Memory B cell (primary cell): ENCODE results near the gene CLDN6.

Source experiments
- ATAC-seq: fragments of 150-1000 bp; cut with Tn5 transposase; 2 replicates; pipeline ENCODE4 v1.10.0; 2021; ENCODE audit warnings: low read depth, mild to moderate bottlenecking, moderate library complexity
- DNase-seq, 2 donors: peaks; one replicate each; pipeline ENCODE4 v3.0.0; 2022; ENCODE audit warnings: low spot score in 2 of 2
- H3K27ac Mint-ChIP-seq: one replicate; pipeline ENCODE4 v1.8.0; 2022; ENCODE audit warnings: mild to moderate bottlenecking, moderate library complexity, mixed read lengths
- H3K27me3 Mint-ChIP-seq: one replicate; pipeline ENCODE4 v1.8.0; 2022; ENCODE audit warnings: mixed read lengths
- H3K36me3 Mint-ChIP-seq: one replicate; pipeline ENCODE4 v1.8.0; 2022; ENCODE audit warnings: mild to moderate bottlenecking, mixed read lengths
- H3K4me1 Mint-ChIP-seq: one replicate; pipeline ENCODE4 v1.8.0; 2022; ENCODE audit warnings: mixed read lengths
- H3K4me3 Mint-ChIP-seq: one replicate; pipeline ENCODE4 v1.8.0; 2022; ENCODE audit warnings: mild to moderate bottlenecking, moderate library complexity, mixed read lengths
- H3K9me3 Mint-ChIP-seq: one replicate; pipeline ENCODE4 v1.8.0; 2022; ENCODE audit warnings: mixed read lengths

Gene CLDN6

DNA sequence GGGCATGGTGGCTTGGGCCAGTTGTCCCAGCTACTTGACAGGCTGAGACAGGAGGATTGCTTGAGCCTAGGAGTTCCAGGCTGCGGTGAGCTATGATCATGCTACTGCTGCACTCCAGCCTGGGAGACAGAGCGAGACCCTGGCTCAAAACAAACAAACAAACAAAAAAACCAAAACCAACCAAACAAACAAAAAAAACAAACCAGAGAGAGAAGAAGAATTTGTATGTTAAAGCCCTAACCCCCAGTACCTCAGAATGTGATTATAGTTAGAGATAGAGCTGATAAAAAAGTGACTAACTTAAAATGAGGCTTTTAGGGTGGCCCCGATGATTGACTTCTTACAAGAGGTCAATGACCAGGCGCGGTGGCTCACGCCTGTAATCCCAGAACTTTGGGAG lies 26.7 kb upstream of the CLDN6 start:
- ATAC-seq (no peak), DNase-seq (no peak)
- H3K4me3 Mint-ChIP-seq: peak overlapping the region; percentile 84
- peaks cover 3% of the 10 kb centered on the region for H3K4me1 Mint-ChIP-seq
- no peaks in the 10 kb centered on the region for H3K9me3 Mint-ChIP-seq
- no peaks in the 10 kb centered on the region for H3K36me3 Mint-ChIP-seq
- no peak overlapping the region for H3K27ac Mint-ChIP-seq
- H3K27me3 Mint-ChIP-seq: peaks cover 23% of the 10 kb centered on the region

DNA sequence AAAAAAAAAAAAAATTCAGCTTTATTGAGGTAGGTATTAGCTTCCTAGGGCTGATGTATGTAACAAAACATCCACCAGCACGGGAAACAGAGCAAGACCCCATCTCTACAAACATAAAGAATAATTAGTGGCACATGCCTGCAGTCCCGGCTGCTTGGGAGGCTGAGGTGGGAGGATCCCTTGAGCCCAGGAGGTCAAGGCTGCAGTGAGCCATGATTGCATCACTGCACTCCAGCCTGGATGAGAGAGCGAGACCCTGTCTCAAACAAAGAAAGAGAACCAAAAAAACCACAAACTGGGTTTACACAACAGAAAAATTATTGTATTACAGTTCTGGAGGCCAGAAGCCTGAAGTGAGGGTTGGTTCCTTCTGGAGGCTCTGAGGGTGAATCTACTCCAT lies 24.4 kb upstream of the CLDN6 start:
- ATAC-seq (no peak), DNase-seq (no peak)
- Mint-ChIP-seq H3K9me3 (no peaks in the 10 kb centered on the region), H3K4me3 (no peak overlapping the region), H3K4me1 (peaks cover 3% of the 10 kb centered on the region), H3K27me3 (peaks cover 25% of the 10 kb centered on the region), H3K36me3 (no peaks in the 10 kb centered on the region), H3K27ac (no peak overlapping the region)

DNA sequence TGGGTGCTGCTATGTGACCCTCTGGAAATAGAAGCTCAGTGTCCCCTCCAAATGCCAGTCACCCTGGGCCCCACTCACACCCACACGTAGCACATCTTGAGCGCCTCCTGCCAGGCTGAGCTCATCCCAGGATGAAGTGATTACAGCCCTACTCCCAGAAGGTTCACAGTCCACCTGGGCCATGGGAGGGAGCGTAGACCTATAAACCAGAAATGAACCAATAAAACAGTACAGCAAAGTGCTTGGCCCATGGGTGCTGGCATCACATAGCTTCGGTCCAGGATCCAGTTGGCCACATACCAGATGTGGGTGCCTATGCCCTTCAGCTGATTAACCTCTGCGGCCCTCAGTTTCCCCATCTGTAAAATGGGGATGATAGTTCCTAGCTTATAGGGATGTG lies 20.9 kb upstream of the CLDN6 start:
- DNase-seq (no peak), ATAC-seq (no peak)
- Mint-ChIP-seq H3K4me3 (no peak overlapping the region), H3K27me3 (peaks cover 31% of the 10 kb centered on the region), H3K4me1 (peaks cover 7% of the 10 kb centered on the region), H3K27ac (no peak overlapping the region), H3K9me3 (no peaks in the 10 kb centered on the region), H3K36me3 (peaks cover 2% of the 10 kb centered on the region)

DNA sequence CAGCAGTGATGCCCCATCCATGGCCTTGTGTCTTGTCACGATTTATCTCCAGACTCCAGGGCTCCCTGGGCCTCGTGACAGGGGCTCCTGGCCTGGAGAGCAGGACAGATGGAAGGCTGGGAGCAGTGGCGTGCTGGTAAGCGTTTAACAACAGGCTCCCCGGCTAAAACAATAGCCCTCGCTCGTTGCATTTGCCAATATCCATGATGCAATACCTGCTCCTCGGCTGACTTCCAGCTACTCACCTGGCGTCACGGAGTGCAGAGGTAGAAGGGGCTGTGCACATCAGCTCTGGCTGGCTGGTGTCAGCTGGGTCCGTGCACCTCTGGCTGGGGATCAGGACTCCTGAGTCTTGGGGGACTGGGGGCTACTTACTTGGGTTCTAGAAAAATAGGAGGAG lies 20.3 kb upstream of the CLDN6 start:
- ATAC-seq (no peak), DNase-seq (no peak)
- H3K4me1 Mint-ChIP-seq: peaks cover 7% of the 10 kb centered on the region
- peaks cover 33% of the 10 kb centered on the region for H3K27me3 Mint-ChIP-seq
- no peak overlapping the region for H3K4me3 Mint-ChIP-seq
- H3K27ac Mint-ChIP-seq: no peak overlapping the region
- peaks cover 2% of the 10 kb centered on the region for H3K36me3 Mint-ChIP-seq
- no peaks in the 10 kb centered on the region for H3K9me3 Mint-ChIP-seq

DNA sequence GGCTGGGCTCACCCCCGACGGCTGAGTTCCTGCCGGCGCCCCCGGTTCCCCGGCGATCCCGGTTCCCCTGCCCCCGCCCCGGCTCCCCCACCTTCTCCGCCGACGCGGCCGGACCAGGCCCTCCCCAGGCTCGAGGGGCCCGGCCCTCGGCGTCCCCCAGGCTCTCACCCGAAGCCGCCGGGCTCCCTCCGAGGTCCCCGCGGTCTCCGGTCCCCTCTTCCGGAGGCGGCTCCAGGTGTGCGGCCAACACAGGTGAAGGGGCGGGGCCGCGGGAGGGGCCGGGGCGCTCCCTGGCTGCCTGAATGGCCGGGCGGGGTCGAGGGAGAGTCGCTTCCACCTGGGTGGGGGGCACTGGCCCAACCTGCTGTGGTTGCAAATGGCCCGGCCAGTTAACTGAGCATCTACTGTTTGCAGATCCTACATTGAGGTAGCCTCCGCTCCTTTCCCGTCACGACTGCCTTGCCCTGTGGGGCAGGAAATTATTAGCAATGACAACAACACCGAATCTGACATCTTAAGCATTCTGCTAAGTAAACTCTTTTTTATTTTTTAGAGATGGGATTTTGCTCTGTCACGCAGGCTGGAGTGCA lies 18.8 kb upstream of the CLDN6 start, which contains the start of gene BICDL2:
BICDL2 (minus strand) TSS at position 219 of the 590 bp plus-strand sequence. CDS start 1,448 bp downstream, outside the sequence.
- no peak for ATAC-seq
- Mint-ChIP-seq H3K27ac (peak within 1 kb of the TSS; percentile 15), H3K4me3 (peak within 1 kb of the TSS; percentile 60), H3K9me3 (no peaks in the 10 kb centered on the region), H3K36me3 (peaks cover 2% of the 10 kb centered on the region), H3K4me1 (peaks cover 7% of the 10 kb centered on the region), H3K27me3 (peaks cover 42% of the 10 kb centered on the region)
- no peak for DNase-seq

DNA sequence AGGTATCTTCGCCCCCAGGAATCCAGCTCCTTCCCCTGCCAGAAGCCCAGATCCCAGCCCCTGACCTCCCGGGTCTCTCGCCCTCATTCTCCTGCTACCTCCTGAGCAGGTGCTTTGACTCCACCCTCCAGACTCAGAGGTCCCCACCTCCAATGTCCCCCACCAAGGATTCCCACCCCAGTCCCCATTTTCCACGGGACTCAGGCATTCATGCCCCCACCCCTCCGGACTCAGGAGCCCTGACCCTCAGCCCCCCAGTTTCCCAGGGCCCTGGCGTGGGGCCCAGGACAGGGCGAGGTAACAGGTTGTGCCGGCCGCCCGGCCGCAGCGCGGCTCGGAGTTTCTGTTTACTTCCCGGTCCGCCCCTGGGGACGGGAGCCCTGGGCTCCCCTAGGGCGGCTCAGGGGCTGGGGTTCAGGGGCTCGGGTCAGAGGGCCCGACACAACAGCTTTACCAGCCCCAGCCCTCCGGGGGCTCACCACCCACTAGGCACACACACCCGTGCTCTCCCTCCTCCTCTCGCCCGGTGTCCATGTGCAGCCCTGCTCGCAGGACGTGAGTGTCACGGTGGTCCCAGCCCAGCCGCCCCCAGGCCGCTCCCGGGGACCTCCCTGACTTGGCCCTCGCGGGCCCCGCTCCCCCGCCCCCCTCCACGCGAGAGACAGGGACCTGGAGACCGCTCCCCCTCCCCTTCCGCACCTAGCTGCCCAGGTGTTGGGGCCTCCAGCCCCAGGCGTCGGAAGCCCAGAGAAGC lies 18.2 kb upstream of the CLDN6 start:
- peaks cover 7% of the 10 kb centered on the region for H3K4me1 Mint-ChIP-seq
- peaks cover 2% of the 10 kb centered on the region for H3K36me3 Mint-ChIP-seq
- peak overlapping the region; percentile 15 for H3K27ac Mint-ChIP-seq
- DNase-seq: no peak
- peaks cover 46% of the 10 kb centered on the region for H3K27me3 Mint-ChIP-seq
- H3K9me3 Mint-ChIP-seq: no peaks in the 10 kb centered on the region
- ATAC-seq: no peak
- peak overlapping the region; percentile 11 for H3K4me3 Mint-ChIP-seq

DNA sequence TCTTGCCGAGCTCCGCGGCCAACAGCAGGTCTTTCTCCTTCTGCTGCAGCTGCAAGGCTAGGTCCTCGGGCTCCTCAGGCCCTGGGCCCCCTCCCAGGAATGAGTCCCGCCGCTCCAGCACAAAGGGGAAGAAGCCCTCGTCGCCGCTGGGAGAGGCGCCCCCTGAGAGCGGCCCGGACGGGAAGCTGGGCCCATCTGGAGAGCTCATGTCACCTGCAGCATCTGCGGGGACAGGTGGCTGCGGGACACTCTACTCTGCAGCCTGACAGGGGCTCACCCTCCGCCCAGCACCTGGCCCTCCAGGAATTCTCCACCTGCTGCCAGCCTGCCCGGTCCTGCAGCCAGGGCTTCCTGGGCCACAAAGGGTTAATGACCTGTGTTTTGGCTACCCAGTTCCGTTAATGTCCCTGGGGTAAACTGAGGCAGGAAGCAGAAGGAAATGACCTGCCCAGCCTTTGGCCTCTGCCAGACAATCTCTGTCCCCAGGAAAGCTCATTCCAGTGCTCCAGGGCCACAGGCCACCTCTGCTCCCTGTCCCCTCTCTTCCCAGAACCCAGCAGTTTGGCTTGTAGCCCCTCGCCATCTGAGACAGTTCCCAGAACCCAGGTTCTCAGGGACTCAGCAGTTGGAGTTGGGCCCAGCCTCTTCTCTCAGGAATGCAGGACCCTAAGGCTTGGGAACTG lies 17.4 kb upstream of the CLDN6 start:
- H3K4me1 Mint-ChIP-seq: peaks cover 9% of the 10 kb centered on the region
- peak overlapping the region; percentile 15 for H3K27ac Mint-ChIP-seq
- peaks cover 2% of the 10 kb centered on the region for H3K36me3 Mint-ChIP-seq
- H3K9me3 Mint-ChIP-seq: no peaks in the 10 kb centered on the region
- peaks cover 52% of the 10 kb centered on the region for H3K27me3 Mint-ChIP-seq
- no peak overlapping the region for H3K4me3 Mint-ChIP-seq
- ATAC-seq (no peak), DNase-seq (no peak)

DNA sequence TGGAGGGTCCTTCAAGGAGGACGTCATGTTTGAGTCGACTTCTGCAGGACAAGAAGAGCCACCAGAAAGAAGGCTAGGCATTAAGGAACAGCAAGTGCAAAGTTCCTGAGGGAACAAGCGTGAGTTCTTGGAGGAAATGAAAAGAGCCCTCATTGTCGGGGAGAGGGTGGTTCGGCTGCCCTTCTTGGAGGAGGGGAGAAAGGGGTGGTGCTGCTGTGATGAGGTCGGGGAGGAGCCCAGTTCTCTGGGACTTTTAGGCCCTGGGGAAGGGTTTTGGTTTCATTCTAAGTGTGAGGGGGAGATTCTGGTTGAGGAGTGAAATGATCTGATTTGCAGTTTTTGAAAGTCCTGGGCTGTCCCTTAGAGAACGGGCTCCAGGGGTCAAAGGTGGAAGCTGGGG lies 14.6 kb upstream of the CLDN6 start:
- peaks cover 52% of the 10 kb centered on the region for H3K27me3 Mint-ChIP-seq
- H3K4me1 Mint-ChIP-seq: peaks cover 21% of the 10 kb centered on the region
- DNase-seq (no peak), ATAC-seq (no peak)
- H3K27ac Mint-ChIP-seq: no peak overlapping the region
- no peaks in the 10 kb centered on the region for H3K9me3 Mint-ChIP-seq
- H3K4me3 Mint-ChIP-seq: no peak overlapping the region
- H3K36me3 Mint-ChIP-seq: peaks cover 2% of the 10 kb centered on the region

DNA sequence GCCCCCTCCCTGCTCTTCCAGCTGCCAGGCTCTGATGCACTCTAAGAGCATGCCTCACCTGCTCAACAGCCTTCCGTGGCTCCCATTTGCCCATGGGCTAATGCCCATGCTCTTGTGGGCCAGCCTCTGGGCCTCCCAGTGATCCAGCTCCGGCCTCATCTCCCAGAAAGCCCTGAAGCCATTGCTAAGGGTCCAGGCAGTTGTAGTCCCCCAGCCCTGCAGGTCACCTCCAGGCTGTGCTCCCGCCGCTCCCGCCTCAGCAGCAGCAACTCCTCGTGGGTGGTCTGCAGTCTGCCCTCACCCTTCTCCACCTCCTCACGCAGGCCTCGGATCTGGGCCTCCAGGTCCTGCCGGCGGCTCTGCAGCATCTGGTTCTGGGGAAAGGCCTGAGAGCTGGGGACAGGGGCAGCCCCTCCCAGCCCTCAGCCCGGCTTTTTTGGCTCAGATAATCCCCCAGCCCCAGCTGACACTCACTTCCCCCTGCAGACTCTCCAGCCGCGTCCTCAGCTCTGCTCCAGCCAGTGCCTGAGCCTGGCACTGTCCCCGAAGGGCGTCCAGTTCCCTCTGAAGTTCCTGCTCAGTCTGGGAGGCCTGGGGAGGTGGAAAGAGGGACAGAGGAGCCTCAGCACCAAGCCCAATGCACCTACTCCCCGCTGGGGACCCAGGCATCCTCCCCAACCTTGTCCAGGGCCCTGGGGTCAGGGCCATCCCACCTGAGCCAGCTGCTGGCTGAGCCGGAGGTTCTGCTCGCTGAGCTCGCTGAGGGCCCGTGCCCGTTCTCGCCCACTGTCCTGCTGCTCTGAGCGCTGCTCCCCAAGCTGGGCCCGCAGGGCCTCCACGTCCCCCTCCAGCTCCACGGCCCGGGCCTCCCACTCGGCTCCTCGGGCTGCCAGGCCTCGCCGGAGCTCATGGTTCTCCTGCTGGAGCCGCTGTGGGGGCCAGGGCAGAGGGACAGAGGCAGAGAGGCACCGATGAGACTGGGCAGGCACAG lies 12.5 kb upstream of the CLDN6 start:
- no peak for ATAC-seq
- DNase-seq: no peak
- peaks cover 8% of the 10 kb centered on the region for H3K36me3 Mint-ChIP-seq
- no peak overlapping the region for H3K4me3 Mint-ChIP-seq
- H3K4me1 Mint-ChIP-seq: peaks cover 17% of the 10 kb centered on the region
- peak overlapping the region; percentile 4 for H3K27ac Mint-ChIP-seq
- H3K27me3 Mint-ChIP-seq: peaks cover 42% of the 10 kb centered on the region
- no peaks in the 10 kb centered on the region for H3K9me3 Mint-ChIP-seq

DNA sequence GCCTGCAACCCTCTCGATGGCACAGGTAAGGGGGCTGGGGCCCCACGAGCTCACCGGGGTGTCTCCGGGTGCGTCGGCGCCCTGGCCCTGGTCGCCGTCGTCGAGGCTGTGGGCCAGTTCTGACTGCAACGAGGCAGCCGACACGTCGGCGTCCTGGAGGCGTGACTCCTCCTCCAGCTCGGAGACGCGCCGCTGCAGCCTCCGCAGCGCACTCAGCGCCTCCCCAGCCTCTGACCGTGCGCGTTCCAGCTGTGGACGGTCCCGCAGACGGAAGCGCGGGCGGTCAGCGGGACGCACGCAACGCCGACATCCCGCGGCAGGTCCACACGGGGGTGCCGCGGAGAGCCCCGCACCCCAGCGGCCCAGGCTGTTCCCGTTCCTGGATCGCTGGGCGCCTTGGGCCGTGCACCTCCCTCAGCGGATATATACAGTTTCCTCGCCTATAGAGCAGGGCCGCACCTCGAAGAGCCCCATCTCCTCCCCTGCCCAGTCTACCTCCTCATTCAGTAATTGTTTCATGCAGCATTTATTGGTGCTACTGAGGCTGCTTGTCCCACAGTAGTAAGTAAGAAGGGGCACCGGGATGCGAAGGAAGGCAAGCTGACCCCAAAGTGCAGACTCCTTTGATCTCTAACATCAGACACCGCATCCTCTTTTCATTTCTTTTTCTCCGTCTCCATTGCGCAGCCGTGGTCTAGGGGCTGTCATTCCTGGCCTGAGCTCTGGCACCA lies 11.7 kb upstream of the CLDN6 start:
- Mint-ChIP-seq H3K27ac (peak overlapping the region; percentile 4), H3K36me3 (peaks cover 8% of the 10 kb centered on the region), H3K27me3 (peaks cover 40% of the 10 kb centered on the region), H3K4me3 (peak overlapping the region; percentile 0), H3K9me3 (no peaks in the 10 kb centered on the region), H3K4me1 (peaks cover 17% of the 10 kb centered on the region)
- no peak for DNase-seq
- ATAC-seq: no peak

DNA sequence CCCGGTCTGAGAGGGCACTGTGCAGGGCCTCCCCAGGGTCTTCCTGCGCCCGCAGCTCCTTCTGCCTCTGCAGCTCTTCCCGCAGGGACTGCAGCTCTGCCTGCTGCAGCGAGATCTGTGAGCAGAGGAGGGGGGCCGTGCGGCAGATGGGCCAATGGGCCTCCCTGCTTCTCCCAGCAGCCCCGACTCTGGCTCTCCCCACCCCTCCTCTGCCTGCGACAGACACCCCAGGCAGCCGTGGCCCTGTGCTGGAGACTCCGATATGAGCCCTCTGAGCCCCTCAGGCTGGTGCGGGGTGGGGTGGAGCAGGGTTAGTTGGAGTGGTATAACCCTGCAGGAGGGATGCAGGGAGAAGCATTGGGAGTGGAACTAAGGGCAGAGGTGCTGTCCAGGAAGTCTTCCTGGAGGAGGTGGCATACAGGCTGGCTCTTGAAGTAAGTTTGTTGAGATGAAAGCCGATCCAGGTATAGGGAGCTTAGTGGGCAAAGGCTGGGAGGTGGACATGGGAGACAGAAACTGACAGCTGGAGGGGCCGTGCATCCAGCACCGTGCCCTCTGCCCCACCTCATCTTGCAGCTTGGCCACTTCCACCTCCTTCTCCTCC lies 10.8 kb upstream of the CLDN6 start:
- H3K4me1 Mint-ChIP-seq: peaks cover 17% of the 10 kb centered on the region
- ATAC-seq (no peak), DNase-seq (no peak)
- H3K36me3 Mint-ChIP-seq: peaks cover 6% of the 10 kb centered on the region
- peaks cover 36% of the 10 kb centered on the region for H3K27me3 Mint-ChIP-seq
- no peak overlapping the region for H3K27ac Mint-ChIP-seq
- H3K4me3 Mint-ChIP-seq: no peak overlapping the region
- H3K9me3 Mint-ChIP-seq: no peaks in the 10 kb centered on the region

DNA sequence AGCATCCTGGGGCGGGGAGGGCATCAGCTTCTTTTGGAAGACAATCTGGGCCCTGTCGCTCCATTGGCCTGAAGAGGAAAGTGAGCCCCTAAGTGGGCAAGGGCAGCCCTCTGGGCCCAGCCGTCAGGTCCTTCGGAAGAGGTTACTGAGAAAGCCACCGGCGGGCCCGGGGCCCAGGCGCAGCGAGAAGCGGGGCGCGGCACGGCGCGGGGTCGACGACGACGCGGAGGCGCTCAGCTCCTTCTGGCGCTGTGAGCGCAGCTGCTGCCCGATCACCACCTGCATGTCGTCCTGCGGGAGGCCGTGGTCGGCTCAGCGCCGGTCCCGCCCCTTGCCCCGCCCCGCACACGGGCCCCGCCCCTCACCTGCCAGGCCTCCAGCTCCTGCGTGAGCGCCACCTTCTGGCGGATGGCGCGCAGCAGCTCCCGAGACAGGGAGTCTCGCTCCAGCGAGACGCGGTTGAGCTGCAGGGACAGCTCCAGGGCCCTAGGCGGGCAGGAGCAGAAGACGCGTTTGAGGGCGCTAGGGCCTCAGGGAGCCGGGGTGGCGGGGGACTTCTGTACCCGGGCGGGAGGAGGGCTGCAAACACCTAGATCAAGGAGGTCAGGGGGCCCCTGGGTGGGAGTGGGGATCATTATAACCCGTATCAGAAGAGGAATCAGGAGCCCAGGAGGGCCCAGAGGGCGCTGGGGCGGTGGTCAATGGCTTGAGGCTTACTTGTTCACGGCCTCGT lies 10.2 kb upstream of the CLDN6 start:
- peaks cover 6% of the 10 kb centered on the region for H3K36me3 Mint-ChIP-seq
- H3K27ac Mint-ChIP-seq: no peak overlapping the region
- DNase-seq (peak; percentile 82 to 87), ATAC-seq (peak; percentile 36)
- peaks cover 21% of the 10 kb centered on the region for H3K4me1 Mint-ChIP-seq
- no peaks in the 10 kb centered on the region for H3K9me3 Mint-ChIP-seq
- H3K4me3 Mint-ChIP-seq: peak overlapping the region; percentile 25
- H3K27me3 Mint-ChIP-seq: peaks cover 31% of the 10 kb centered on the region
